Osteoblast (primary cell): ENCODE data around the gene MBNL3. TPM values are rescaled to one million over a fixed set of nuclear protein-coding genes. Genes with fewer than 3 reads are reported as not detected.

Experiments
- DNase-seq: peaks from one replicate; pipeline ENCODE4 v3.0.0; 2011; ENCODE audit warnings: low spot score, mixed read lengths; ENCODE audit not compliant: insufficient read length; ENCODE audit errors: missing footprints
- H2AFZ ChIP-seq: 2 replicates; pipeline ENCODE4 v1.6.0; 2011; ENCODE audit warnings: mild to moderate bottlenecking, low read length
- H3K27ac ChIP-seq: 2 replicates; pipeline ENCODE4 v1.5.1; 2011; ENCODE audit warnings: mild to moderate bottlenecking, low read depth, low read length, moderate library complexity
- H3K27me3 ChIP-seq: 2 replicates; pipeline ENCODE4 v1.6.0; 2012; ENCODE audit warnings: mild to moderate bottlenecking, control low read depth, inconsistent platforms, low read length, moderate library complexity; ENCODE audit not compliant: insufficient read depth
- H3K36me3 ChIP-seq: 2 replicates; pipeline ENCODE4 v1.5.1; 2011; ENCODE audit warnings: mild to moderate bottlenecking, low read length, control low read depth, moderate library complexity; ENCODE audit not compliant: insufficient read depth
- H3K4me1 ChIP-seq: 2 replicates; pipeline ENCODE4 v1.5.1; 2011; ENCODE audit warnings: mild to moderate bottlenecking, low read length, control low read depth, moderate library complexity; ENCODE audit not compliant: insufficient read depth
- H3K4me2 ChIP-seq: 2 replicates; pipeline ENCODE4 v1.6.0; 2011; ENCODE audit warnings: mild to moderate bottlenecking, low read length; ENCODE audit not compliant: insufficient read depth
- H3K4me3 ChIP-seq: fragments of 200-600 bp; sonication (generic); 3 replicates; pipeline ENCODE4 v1.5.1; 2012; ENCODE audit warnings: mild to moderate bottlenecking, low read length, inconsistent platforms; ENCODE audit not compliant: insufficient read depth
- H3K79me2 ChIP-seq: 2 replicates; pipeline ENCODE4 v1.6.0; 2012; ENCODE audit warnings: mild to moderate bottlenecking, low read length, control low read depth, inconsistent platforms; ENCODE audit not compliant: insufficient read depth
- H3K9me3 ChIP-seq: 2 replicates; pipeline ENCODE4 v1.5.1; 2011; ENCODE audit warnings: low read depth, low read length, control low read depth
- H4K20me1 ChIP-seq: 2 replicates; pipeline ENCODE4 v1.6.0; 2012; ENCODE audit warnings: mild to moderate bottlenecking, low read length, control low read depth; ENCODE audit not compliant: insufficient read depth
- total RNA-seq: library from RNA; depleted of rRNA; stranded (reverse); fragments of >200 nt; gene quantifications from 2 replicates; pipeline ENCODE4 v1.2.3, GENCODE V29; 2012
- TF ChIP-seq, protein P1 (sequence below): IDR thresholded peaks from 2 replicates; pipeline ENCODE4 v1.5.1; 2011; ENCODE audit warnings: mild to moderate bottlenecking, low read depth, low read length, moderate library complexity; ENCODE audit errors: extremely low read depth

The MBNL3 gene
- total RNA-seq, 1 donor, result 1.8 TPM

- Histone ChIP-seq H3K27me3 (no peaks in the 10 kb centered on the region), H3K79me2 (no peaks in the 10 kb centered on the region), H3K27ac (no peak overlapping the region), H4K20me1 (no peaks in the 10 kb centered on the region), H3K4me1 (no peaks in the 10 kb centered on the region), H3K9me3 (no peaks in the 10 kb centered on the region), H3K36me3 (no peaks in the 10 kb centered on the region), H2AFZ (no peak overlapping the region), H3K4me3 (no peak overlapping the region), H3K4me2 (no peak overlapping the region)
- no peak for DNase-seq
- TF ChIP-seq, protein P1, sequence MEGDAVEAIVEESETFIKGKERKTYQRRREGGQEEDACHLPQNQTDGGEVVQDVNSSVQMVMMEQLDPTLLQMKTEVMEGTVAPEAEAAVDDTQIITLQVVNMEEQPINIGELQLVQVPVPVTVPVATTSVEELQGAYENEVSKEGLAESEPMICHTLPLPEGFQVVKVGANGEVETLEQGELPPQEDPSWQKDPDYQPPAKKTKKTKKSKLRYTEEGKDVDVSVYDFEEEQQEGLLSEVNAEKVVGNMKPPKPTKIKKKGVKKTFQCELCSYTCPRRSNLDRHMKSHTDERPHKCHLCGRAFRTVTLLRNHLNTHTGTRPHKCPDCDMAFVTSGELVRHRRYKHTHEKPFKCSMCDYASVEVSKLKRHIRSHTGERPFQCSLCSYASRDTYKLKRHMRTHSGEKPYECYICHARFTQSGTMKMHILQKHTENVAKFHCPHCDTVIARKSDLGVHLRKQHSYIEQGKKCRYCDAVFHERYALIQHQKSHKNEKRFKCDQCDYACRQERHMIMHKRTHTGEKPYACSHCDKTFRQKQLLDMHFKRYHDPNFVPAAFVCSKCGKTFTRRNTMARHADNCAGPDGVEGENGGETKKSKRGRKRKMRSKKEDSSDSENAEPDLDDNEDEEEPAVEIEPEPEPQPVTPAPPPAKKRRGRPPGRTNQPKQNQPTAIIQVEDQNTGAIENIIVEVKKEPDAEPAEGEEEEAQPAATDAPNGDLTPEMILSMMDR, result no peak
These were observed 120.9 kb downstream of the MBNL3 start for GRCh38 chrX:132367984-132368383.

DNA sequence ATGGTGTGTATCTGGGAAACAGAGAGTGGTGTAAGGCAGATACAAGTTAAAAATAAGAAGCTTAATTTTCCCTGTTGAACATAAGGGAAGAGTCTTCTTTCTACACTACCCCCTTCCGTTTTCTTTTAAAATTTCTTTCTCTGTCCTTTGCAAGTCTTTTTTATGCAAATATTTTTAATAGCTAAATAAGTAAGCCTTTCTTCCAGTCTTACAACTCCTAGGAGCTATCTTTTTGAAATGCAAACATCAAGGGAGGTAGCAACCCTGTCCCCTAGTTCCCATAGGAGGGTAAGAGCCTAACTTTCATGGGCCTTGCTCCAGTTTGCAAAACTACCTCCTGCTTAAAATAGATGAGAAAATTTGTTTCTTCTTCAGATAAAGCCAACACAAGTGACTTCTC is 121.5 kb downstream of the MBNL3 start:
- Histone ChIP-seq H3K4me1 (no peaks in the 10 kb centered on the region), H3K27ac (no peak overlapping the region), H2AFZ (no peak overlapping the region), H3K4me2 (no peak overlapping the region), H3K27me3 (no peaks in the 10 kb centered on the region), H3K9me3 (no peaks in the 10 kb centered on the region), H3K4me3 (no peak overlapping the region), H3K36me3 (no peaks in the 10 kb centered on the region), H4K20me1 (no peaks in the 10 kb centered on the region), H3K79me2 (no peaks in the 10 kb centered on the region)
- TF ChIP-seq, protein P1, result no peak
- DNase-seq, result no peak

DNA sequence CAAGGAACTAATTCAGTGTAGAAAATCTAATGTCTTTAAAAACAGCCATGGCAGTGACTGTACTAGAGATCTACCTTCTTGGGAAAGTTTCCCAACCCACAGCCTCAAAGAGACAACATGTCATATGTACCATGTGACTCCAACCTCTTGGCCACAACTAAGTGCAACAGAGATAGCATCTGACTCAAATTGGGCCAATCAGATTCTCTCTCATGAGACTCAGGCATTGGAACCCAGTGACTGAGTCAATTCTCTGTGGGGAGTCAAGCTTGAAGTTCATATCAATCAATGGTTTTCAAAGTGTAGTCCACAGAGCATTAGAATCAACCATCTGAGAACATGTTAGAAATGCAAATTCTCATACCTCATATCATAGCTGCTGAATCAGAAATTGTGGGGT is 123.3 kb downstream of the MBNL3 start:
- H3K4me1 ChIP-seq, result no peaks in the 10 kb centered on the region
- no peaks in the 10 kb centered on the region for H3K27me3 ChIP-seq
- TF ChIP-seq, protein P1, result no peak
- no peak overlapping the region for H3K4me3 ChIP-seq
- no peak for DNase-seq
- no peaks in the 10 kb centered on the region for H4K20me1 ChIP-seq
- H3K4me2 ChIP-seq, result no peak overlapping the region
- H3K9me3 ChIP-seq, result no peaks in the 10 kb centered on the region
- no peaks in the 10 kb centered on the region for H3K36me3 ChIP-seq
- no peak overlapping the region for H2AFZ ChIP-seq
- no peak overlapping the region for H3K27ac ChIP-seq
- no peaks in the 10 kb centered on the region for H3K79me2 ChIP-seq

GRCh38 chrX:132364313-132364712 is 124.5 kb downstream of the MBNL3 start:
- no peaks in the 10 kb centered on the region for H3K79me2 ChIP-seq

More at GRCh38 chrX:132364313-132364712, 124.5 kb downstream of the MBNL3 start:
- H3K9me3 ChIP-seq, result no peaks in the 10 kb centered on the region
- no peaks in the 10 kb centered on the region for H3K4me1 ChIP-seq
- no peak overlapping the region for H3K4me3 ChIP-seq
- DNase-seq, result no peak
- no peaks in the 10 kb centered on the region for H4K20me1 ChIP-seq
- TF ChIP-seq, protein P1, result no peak
- H3K36me3 ChIP-seq, result no peaks in the 10 kb centered on the region
- no peak overlapping the region for H2AFZ ChIP-seq
- no peak overlapping the region for H3K4me2 ChIP-seq
- H3K27me3 ChIP-seq, result no peaks in the 10 kb centered on the region
- no peak overlapping the region for H3K27ac ChIP-seq
